ENCODE results near the gene FCRL5. TPM values are rescaled to one million over a fixed set of nuclear protein-coding genes. Genes with fewer than 3 reads are reported as not detected.
A peak's percentile ranks its signal among the peaks of the same experiment; 100 is the strongest.

The FCRL5 gene
- total RNA-seq, 2 experiments from 2014 or later = not detected

DNA sequence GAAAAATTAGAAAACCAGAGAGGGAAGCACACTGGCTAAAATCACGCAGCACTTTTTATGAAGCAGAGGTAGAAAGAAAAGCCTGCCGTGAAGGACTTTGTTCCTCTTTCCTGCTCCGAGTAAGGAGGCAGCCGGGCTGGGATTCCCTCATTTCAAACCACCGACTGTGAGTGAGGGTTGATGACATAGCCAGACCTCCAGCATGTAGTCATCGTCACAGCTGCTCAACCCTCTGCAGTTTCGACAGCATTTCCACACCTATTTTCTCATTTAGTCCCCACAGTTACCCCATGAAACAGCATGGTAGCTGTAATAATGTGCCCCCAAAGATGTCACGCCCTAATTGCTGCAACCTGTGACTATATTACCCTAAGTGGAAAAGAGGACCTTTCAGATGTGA is 35.3 kb downstream of the FCRL5 start:
- no peak for DNase-seq
- CTCF ChIA-PET = no interaction called here
- H3K27me3 Mint-ChIP-seq = no peaks in the 10 kb centered on the region
- H3K4me3 Mint-ChIP-seq = no peak overlapping the region
- H3K9me3 Mint-ChIP-seq (ENCODE audit: low read depth) = no peaks in the 10 kb centered on the region
- no peak for ATAC-seq
- H3K36me3 Mint-ChIP-seq = no peaks in the 10 kb centered on the region
- H3K4me1 Mint-ChIP-seq = peaks cover 5% of the 10 kb centered on the region
- no peak overlapping the region for H3K27ac Mint-ChIP-seq

DNA sequence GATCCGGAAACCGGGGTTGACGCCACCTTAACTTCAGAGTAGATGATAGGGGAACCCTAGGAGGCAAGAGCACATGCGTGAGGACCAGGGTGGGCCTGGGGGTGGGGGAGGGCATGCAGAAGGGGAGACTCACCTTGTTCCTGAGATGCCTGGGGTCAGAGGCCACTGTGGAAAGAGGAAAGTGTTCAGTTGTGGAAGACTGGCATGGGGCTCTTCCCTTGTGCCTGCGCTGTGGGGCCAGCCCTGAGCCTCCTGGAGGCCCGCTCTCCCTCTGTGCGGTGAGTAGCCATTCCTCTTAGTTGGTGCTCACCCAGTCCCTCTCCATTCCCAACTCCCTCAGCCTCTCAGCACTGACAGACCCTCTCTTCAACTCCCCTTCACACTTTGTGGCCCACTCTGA is 36.6 kb downstream of the FCRL5 start:
- Mint-ChIP-seq H3K4me1 (peaks cover 9% of the 10 kb centered on the region), H3K9me3 (ENCODE audit: low read depth) (no peaks in the 10 kb centered on the region), H3K27me3 (no peaks in the 10 kb centered on the region), H3K27ac (no peak overlapping the region), H3K4me3 (no peak overlapping the region), H3K36me3 (no peaks in the 10 kb centered on the region)
- CTCF ChIA-PET = no interaction called here
- ATAC-seq (no peak), DNase-seq (no peak)

DNA sequence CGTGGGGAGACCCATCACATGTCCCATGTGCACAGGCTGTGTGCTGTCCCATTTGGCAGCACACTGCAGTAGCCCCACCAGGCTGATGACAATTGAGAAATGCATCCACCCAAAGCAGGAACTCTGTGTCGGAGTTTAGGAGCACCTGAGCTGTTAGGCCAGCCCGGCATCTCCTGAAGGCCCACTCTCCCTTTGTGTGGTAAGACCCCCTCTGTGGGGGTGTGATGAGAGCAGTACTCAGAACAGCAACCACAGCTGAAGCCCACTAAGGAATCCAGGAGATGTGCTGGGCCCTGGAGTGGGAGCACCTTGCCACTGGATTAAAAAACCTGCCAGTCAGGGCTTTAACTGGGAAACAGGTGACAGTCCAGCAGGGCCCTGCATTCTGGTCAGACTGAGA is 37.2 kb downstream of the FCRL5 start:
- Mint-ChIP-seq H3K4me3 (no peak overlapping the region), H3K36me3 (no peaks in the 10 kb centered on the region), H3K27me3 (no peaks in the 10 kb centered on the region), H3K4me1 (peaks cover 9% of the 10 kb centered on the region), H3K9me3 (ENCODE audit: low read depth) (no peaks in the 10 kb centered on the region), H3K27ac (no peak overlapping the region)
- no peak for DNase-seq
- ATAC-seq = no peak
- CTCF ChIA-PET = no interaction called here

DNA sequence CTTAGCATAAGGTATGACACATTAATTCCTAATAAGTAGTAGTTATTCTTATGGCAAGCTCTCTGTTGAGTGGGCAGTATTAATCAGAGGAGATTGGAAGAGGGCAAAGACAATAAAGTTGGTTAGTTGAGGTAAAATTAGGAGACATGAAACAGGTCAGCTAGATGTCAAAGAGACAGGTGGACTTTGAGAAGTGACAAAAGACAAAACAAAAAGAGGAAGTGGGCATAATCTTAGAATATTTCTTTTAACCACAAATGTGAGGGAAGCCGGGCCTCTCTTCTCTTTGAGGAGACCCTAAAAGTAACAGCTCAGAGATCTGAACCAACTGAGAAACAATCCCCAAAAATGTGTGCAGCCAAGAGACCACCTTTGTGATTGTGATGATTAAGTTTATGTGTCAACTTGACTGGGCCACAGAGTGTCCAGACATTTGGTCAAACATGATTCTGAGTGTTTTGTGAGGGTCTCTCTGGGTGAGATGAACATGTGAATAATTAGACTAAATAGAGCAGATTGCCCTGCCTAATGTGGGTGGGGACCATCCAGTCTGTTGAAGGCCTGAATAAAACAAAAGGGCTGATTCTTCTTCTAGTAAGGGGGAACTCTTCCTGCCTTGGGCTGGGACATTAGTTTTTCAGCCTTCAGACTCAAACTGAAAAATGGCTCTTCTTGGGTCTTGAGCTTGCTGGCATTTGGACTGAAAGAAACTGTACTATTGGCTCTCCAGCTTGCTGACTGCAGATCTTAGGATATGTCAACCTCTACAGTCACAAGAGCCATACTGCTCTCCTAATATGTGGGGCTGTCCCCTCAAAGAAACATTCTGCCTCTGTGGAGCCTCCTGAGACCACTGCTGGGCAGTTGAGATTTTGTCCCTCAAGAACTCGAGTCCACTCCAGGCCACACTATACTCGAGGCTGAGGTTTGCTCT is 40.0 kb downstream of the FCRL5 start:
- H3K36me3 Mint-ChIP-seq = no peaks in the 10 kb centered on the region
- H3K27ac Mint-ChIP-seq = no peak overlapping the region
- H3K9me3 Mint-ChIP-seq (ENCODE audit: low read depth) = no peaks in the 10 kb centered on the region
- H3K4me1 Mint-ChIP-seq = peaks cover 9% of the 10 kb centered on the region
- no peak for DNase-seq
- H3K27me3 Mint-ChIP-seq = peaks cover 8% of the 10 kb centered on the region
- no peak for ATAC-seq
- CTCF ChIA-PET = interaction anchor here (0.8 kb wide), 1 partner anchor 17 kb away, joined by 3 read pairs; no protein-coding TSS in a partner anchor
- no peak overlapping the region for H3K4me3 Mint-ChIP-seq

DNA sequence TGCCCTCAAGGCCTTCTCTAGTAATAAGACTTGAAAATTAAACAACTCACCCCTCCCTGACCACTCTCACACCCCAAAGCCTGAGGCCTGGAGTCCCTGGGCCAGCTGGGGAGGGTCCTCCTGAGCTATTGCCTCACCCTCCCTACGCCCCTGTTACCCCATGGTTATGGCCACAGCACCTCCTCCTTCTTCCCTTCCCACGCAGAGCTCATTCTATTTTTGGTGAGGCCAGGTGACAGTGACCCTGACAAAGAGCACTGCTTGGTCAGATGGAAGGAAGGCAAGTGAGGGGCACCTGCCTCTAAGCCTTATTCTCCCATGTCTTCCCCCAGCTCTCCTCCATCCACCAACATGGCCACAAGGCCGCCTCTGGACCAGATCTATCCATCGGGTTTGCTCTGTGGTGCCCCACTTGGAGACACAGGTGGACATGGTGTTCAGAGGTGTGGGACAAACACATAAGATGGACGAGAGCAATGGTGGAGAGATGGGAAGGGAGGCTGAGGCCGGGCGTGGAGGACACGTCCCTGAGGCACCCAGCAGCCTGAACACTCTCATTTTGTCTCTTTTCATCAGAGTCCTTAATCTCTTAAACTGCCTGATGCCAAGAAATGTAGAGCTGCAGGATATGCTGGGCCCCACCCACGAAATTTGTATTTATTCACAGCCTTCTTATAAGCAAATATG is 42.6 kb downstream of the FCRL5 start:
- peaks cover 19% of the 10 kb centered on the region for H3K27me3 Mint-ChIP-seq
- ATAC-seq (no peak), DNase-seq (no peak)
- H3K4me3 Mint-ChIP-seq = no peak overlapping the region
- no peak overlapping the region for H3K27ac Mint-ChIP-seq
- CTCF ChIA-PET = no interaction called here
- no peaks in the 10 kb centered on the region for H3K36me3 Mint-ChIP-seq
- no peaks in the 10 kb centered on the region for H3K9me3 Mint-ChIP-seq (ENCODE audit: low read depth)
- peaks cover 9% of the 10 kb centered on the region for H3K4me1 Mint-ChIP-seq

DNA sequence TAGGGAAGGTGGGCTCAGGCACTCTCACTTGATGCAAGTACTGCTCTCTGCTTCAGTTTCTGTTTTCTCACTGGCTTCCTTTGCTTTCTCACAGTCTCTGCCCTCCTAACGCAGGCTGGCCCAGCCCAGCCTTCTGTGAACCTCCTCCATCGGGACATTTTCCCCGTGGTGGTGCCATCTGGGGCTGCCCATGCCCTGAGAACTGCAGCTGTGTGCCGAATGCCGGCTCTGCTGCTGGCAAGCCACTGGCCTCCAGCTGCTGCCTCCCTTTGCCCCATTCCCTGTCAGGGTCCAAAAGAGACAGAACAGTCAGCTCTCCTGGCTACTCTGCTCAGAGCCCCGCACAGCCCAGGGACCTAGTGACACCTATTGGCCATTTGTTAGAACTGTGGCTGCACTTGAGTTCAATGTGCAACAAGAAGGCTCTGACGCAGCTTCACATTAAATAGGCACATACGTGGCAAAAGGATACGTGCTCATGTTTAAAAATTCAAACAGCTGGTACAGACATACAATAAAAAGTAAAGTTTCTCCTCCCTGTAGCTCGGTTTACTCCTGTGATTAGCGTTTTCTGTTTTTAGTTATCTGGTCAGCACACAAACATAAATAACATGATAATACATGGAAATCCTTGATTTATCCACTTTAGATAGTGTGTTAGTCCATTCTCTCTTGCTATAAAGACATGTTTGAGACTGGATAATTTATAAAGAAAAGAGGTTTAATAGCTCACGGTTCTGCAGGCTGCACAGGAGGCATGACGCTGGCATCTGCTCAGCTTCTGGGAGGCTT is 46.6 kb downstream of the FCRL5 start:
- ATAC-seq (peak; percentile 82), DNase-seq (peak; percentile 54)
- no peaks in the 10 kb centered on the region for H3K4me1 Mint-ChIP-seq
- H3K36me3 Mint-ChIP-seq = no peaks in the 10 kb centered on the region
- H3K27ac Mint-ChIP-seq = no peak overlapping the region
- H3K9me3 Mint-ChIP-seq (ENCODE audit: low read depth) = no peaks in the 10 kb centered on the region
- H3K4me3 Mint-ChIP-seq = no peak overlapping the region
- CTCF ChIA-PET = interaction anchor here (0.6 to 1.8 kb wide), 7 partner anchors 9 to 445 kb away, joined by 3 to 11 read pairs (median 4); no protein-coding TSS in a partner anchor
- peaks cover 24% of the 10 kb centered on the region for H3K27me3 Mint-ChIP-seq

GRCh38 chr1:157504646-157505045 is 47.7 kb downstream of the FCRL5 start:
- no peak overlapping the region for H3K4me3 Mint-ChIP-seq
- no peaks in the 10 kb centered on the region for H3K36me3 Mint-ChIP-seq
- ATAC-seq = no peak
- CTCF ChIA-PET = interaction anchor here (1.5 to 1.8 kb wide), 2 partner anchors 9 to 21 kb away, joined by 4 to 11 read pairs; no protein-coding TSS in a partner anchor
- peaks cover 31% of the 10 kb centered on the region for H3K27me3 Mint-ChIP-seq
- no peak for DNase-seq
- H3K4me1 Mint-ChIP-seq = no peaks in the 10 kb centered on the region
- H3K9me3 Mint-ChIP-seq (ENCODE audit: low read depth) = no peaks in the 10 kb centered on the region
- no peak overlapping the region for H3K27ac Mint-ChIP-seq

GRCh38 chr1:157499521-157499920 is 52.8 kb downstream of the FCRL5 start:
- no peak overlapping the region for H3K27ac Mint-ChIP-seq
- H3K9me3 Mint-ChIP-seq (ENCODE audit: low read depth) = no peaks in the 10 kb centered on the region
- peaks cover 32% of the 10 kb centered on the region for H3K27me3 Mint-ChIP-seq
- H3K36me3 Mint-ChIP-seq = no peaks in the 10 kb centered on the region
- no peak for DNase-seq
- peaks cover 2% of the 10 kb centered on the region for H3K4me1 Mint-ChIP-seq
- H3K4me3 Mint-ChIP-seq = no peak overlapping the region
- no peak for ATAC-seq
- CTCF ChIA-PET = interaction anchor here (1.5 kb wide), 1 partner anchor 122 kb away, joined by 4 read pairs; no protein-coding TSS in a partner anchor

DNA sequence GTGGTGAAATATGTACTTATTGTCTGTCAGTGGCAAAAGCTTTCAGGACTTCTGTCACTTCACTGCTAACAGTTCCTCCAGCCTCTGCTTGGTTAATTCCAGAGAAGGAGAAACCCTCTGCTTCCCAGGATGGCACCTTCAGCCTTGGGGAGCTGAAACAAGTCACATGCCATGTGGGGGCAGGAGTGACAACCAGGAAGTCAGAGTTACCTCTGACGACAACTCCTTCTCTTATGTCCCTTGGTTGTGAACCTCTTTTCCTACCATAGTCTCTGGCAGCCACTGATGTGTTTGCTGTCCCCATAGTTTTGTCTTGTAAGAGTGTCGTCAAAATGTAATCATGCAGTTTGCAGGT is 53.6 kb downstream of the FCRL5 start:
- DNase-seq (no peak), ATAC-seq (no peak)
- Mint-ChIP-seq H3K27me3 (peaks cover 33% of the 10 kb centered on the region), H3K4me1 (peaks cover 2% of the 10 kb centered on the region), H3K4me3 (no peak overlapping the region), H3K36me3 (no peaks in the 10 kb centered on the region), H3K27ac (no peak overlapping the region), H3K9me3 (ENCODE audit: low read depth) (no peaks in the 10 kb centered on the region)
- CTCF ChIA-PET = no interaction called here

- no peak overlapping the region for H3K4me3 Mint-ChIP-seq
- no peaks in the 10 kb centered on the region for H3K36me3 Mint-ChIP-seq
- H3K4me1 Mint-ChIP-seq = peaks cover 2% of the 10 kb centered on the region
- CTCF ChIA-PET = no interaction called here
- ATAC-seq = no peak
- no peaks in the 10 kb centered on the region for H3K9me3 Mint-ChIP-seq (ENCODE audit: low read depth)
- H3K27ac Mint-ChIP-seq = no peak overlapping the region
- DNase-seq = no peak
- H3K27me3 Mint-ChIP-seq = peaks cover 38% of the 10 kb centered on the region
Observed at GRCh38 chr1:157497987-157498735, 54.2 kb downstream of the FCRL5 start.

DNA sequence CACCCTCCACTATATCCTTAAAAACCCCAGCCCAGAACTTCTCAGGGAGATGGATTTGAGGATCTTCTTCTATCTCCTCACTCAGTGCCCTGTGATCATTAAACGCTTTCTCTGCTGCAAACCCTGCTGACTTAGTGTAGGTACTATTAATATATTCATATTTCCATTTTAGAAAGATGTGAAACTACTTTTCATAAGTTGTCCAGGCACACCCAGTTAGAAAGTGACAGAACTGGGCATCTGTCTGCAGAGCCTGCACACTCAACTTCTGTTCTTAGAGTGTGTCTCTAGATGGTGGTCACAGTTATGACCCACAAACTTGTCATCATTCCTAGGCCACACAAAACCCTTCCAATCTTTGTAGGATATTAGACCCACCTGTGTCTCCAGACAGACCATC is 55.0 kb downstream of the FCRL5 start:
- Mint-ChIP-seq H3K4me1 (peaks cover 2% of the 10 kb centered on the region), H3K27ac (no peak overlapping the region), H3K27me3 (peaks cover 46% of the 10 kb centered on the region), H3K9me3 (ENCODE audit: low read depth) (no peaks in the 10 kb centered on the region), H3K4me3 (no peak overlapping the region), H3K36me3 (no peaks in the 10 kb centered on the region)
- ATAC-seq (no peak), DNase-seq (no peak)
- CTCF ChIA-PET = interaction anchor here (1.0 to 2.9 kb wide), 3 partner anchors 11 to 301 kb away, joined by 3 to 8 read pairs (median 4); no protein-coding TSS in a partner anchor

DNA sequence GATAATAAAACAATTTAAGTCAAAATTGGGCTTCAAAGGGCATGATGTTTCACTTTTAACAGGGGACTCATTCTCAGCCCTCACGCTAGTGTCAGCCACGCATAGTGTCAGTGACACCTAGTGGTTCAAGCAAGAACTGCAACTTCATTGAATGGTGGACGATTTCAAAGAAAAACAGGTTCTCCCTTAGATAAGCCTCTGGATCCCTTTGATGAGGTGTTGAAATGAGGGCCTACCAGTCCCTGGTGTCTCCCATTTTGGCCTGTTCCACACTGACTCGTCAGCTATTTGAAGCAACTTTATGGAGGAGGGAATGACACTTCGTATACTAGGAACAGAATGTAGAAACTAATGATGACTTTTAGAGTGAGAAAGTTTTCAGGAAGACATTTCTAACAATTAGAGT is 56.2 kb downstream of the FCRL5 start:
- H3K27me3 Mint-ChIP-seq = peaks cover 55% of the 10 kb centered on the region
- no peaks in the 10 kb centered on the region for H3K9me3 Mint-ChIP-seq (ENCODE audit: low read depth)
- H3K27ac Mint-ChIP-seq = no peak overlapping the region
- CTCF ChIA-PET = interaction anchor here (1.0 to 2.9 kb wide), 12 partner anchors 7 to 321 kb away, joined by 3 to 21 read pairs (median 6); no protein-coding TSS in a partner anchor
- ATAC-seq (peak; percentile 63), DNase-seq (peak; percentile 54)
- peaks cover 2% of the 10 kb centered on the region for H3K4me1 Mint-ChIP-seq
- no peak overlapping the region for H3K4me3 Mint-ChIP-seq
- H3K36me3 Mint-ChIP-seq = no peaks in the 10 kb centered on the region
